GM18909 (cell line): Measurements from ENCODE around the gene DMD.
"Not testable (repeated sequence)": the region's sequence is repeated elsewhere in the genome, so short reads cannot be mapped to it uniquely, and the experiment has no call there.

Experiments used
- ATAC-seq: cut with Tn5 transposase; IDR thresholded peaks from one replicate; pipeline ENCODE4 v1.9.1; 2021; ENCODE audit warnings: mild to moderate bottlenecking; ENCODE audit not compliant: unreplicated experiment, poor library complexity

DMD gene

GRCh38 chrX:32873786-32874185 lies 337.6 kb downstream of the DMD start:
- no peak for ATAC-seq

- ATAC-seq: no peak
These were observed 339.7 kb downstream of the DMD start for GRCh38 chrX:32871636-32872035.

GRCh38 chrX:32868524-32868895 lies 342.8 kb downstream of the DMD start:
- no peak for ATAC-seq

GRCh38 chrX:32867781-32868523 lies 343.4 kb downstream of the DMD start:
- no peak for ATAC-seq

DNA sequence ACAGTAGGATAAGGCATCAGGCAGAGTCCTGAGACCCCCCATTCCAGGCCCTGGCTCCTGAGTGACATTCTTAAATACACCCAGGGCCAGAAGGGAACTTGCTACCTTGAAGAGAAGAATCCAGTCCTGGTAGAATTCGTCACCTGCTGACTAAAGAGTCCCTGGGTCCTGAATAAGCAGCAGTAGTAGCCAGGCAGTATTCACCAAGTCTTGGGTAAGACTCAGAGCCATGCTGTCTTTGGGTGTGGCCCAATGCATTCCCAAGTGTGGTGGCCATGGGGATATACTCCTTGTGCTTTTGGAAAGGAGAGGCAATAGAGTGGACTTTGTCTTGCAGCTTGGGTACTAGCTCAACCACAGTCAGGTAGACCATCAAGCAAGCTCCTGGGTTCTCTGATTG lies 359.1 kb downstream of the DMD start:
- no peak for ATAC-seq

DNA sequence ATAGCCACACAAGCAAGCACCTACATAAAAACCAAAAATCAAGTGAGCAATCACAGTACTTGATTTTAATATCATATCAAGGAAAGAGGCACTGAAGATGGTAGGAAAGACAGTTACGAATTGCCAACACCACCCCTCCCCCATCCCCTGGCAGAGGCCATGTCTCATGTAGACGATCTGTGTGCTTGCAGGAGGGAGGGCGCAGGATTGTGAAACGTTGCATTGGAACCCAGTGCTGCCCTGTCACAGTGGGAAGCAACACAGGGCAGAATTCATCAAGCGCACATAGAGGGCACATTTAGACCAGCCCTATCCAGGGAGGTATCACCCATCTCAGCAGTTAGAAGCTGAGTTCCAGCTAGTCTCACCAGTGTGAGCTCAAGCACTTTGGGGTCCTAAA lies 359.8 kb downstream of the DMD start:
- no peak for ATAC-seq

- ATAC-seq: no peak
These were observed 363.4 kb downstream of the DMD start for GRCh38 chrX:32847921-32848320.

- no peak for ATAC-seq
These were observed 369.3 kb downstream of the DMD start for GRCh38 chrX:32842053-32842452.

GRCh38 chrX:32839781-32840180 lies 371.6 kb downstream of the DMD start:
- no peak for ATAC-seq

DNA sequence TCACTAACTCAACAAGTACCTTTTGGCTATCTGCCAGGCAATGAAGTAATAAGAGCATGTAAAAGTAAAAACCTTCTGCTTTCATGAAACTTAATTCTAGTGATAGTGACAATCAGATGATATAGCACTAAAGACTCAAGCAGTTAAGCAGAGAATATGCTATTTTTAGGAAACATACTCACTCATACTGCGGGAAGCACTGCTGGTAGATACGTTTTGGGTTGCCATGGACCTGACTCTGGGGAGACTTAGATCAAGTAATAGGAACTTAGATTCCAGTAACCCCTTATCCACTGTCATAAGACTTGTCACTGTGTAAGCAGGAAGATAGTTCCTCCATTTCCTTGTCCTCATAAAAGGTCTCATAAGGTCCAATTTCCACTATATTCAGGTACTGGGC lies 386.3 kb downstream of the DMD start:
- no peak for ATAC-seq

DNA sequence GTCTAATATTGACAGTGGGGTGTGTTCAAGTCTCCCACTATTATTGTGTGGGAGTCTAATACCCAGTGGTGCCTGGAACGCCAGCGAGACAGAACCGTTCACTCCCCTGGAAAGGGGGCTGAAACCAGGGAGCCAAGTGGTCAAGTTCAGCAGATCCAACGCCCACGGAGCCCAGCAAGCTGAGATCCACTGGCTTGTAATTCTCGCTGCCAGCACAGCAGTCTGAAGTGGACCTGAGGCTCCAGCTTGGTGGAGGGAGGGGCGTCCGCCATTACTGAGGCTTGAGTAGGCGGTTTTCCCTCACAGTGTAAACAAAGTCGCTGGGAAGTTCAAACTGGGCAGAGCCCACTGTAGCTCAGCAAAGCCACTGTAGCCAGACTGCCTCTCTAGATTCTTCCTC lies 407.3 kb downstream of the DMD start:
- ATAC-seq: no peak

- ATAC-seq: no peak
These were observed 412.4 kb downstream of the DMD start for GRCh38 chrX:32798990-32799389.

DNA sequence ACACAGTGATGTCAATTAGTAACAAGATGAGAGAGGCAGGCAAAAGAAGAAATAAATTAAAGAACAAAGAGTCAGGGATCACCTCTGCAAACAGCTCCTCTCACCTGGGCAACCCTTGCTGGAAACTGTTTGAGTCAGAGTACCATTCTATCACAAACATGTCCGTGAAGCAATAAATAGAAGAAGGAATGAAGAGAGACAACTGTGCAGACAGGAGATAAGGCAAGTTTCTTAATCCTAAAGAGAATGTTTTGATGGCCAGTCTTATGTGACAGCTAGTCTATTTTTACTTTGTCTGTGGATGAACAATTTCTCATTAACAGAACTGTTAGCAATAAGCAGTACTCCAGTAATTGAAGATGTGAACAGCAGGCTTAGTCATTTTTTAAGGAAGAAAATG lies 422.4 kb downstream of the DMD start:
- no peak for ATAC-seq

- no peak for ATAC-seq
These were observed 431.2 kb downstream of the DMD start for GRCh38 chrX:32780109-32780508.

DNA sequence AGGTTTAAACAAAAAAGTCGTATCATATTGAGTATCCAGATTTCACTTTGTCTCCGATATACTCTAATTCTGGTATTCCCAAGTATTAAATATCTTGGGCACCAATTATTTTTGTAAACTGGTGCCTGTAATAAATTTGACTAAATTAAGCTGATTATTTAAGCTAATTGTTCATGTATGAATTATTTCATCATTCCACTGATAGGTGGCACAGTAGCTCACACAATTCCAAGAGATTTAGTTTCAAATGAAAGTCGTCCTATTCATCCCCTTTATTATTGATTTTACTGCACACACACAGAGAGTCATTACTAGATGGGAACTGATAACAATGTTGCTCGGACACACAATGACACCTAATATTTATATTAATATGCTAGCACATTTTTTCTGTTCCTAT lies 432.4 kb downstream of the DMD start:
- ATAC-seq: no peak

- no peak for ATAC-seq
These were observed 436.4 kb downstream of the DMD start for GRCh38 chrX:32774966-32775365.

GRCh38 chrX:32749070-32749469 lies 462.3 kb downstream of the DMD start:
- ATAC-seq: no peak

- ATAC-seq: no peak
These were observed 466.0 kb downstream of the DMD start for GRCh38 chrX:32745323-32745722.

DNA sequence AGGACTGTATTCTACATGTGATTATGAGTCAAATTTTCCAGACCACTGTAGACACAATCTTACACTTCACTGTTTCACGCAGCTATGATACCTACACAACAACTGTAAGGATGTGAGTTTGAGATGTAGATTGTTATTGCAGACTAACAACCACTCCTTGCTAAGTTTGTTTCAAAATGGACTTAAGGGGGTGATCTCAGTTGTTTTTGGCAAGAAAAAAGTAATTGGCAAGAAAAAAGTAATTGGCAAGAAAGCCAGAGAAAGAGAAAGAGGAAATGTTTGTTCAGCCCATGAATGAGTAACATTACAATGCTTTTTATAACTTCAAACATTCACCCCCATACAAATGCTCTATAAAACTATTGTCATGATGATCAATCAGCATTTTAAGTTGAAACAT lies 466.4 kb downstream of the DMD start:
- no peak for ATAC-seq

GRCh38 chrX:32741910-32742309 lies 469.4 kb downstream of the DMD start:
- no peak for ATAC-seq

DNA sequence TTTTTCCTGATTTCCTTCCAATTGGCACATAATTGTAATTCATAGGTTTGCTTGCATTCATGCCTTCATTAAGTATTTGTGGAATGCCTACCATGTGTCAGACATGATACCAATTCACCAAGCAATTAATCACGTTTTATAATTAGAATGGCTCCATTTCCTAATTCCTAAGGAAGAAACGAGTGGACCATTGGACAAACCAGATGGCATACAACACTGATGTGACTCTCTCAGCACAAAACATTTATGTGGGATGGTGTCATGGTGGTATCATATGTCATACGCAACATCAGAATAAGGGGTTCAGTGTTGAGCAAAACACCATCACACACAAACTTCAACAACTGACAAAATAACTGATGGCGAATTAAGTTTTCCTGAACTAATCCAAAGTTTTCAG lies 502.8 kb downstream of the DMD start:
- no peak for ATAC-seq

- ATAC-seq: not testable (repeated sequence)
These were observed 506.0 kb downstream of the DMD start for GRCh38 chrX:32705385-32705784.

GRCh38 chrX:32687379-32687778 lies 524.0 kb downstream of the DMD start:
- no peak for ATAC-seq
